ENCODE results near the gene ZNF222.

ZNF222 gene

DNA sequence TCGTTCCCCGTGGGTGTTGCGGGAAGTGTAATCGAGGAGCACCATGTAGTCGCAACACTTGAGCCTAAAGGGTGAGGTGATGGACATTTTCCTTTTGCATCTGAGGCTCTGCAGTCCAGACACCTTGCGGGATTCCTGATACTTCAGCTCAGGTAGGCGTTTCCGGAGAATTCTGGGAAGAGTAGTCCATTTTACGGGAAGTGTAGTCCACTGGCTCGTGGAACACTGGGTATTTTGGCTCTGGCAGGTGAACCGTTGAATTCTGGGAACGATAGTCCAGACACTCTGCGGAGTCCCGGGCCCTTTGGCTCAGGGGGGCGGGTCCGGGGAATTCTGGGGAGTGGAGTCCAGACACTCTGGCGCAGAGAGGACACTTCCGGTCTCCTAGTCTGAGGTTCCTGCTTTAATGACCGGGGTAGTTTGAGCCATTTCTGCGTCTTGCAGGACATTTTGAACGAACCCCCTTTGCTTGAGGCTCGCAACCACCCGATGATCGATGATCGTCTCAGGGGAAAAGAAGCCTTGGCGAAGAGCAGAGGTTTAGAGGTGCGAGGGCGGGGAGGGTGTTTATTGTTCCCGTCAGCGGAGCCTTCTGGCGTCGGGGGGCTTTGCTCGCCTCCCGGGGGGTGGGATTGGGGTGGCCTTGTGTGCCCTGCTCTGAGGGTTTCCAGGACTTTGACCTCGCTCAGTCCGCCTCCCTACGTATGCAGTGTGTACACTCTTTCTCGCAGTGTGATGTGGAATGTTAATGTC is 26.6 kb downstream of the ZNF222 start, which contains the start of gene ZNF223:
Gene ZNF223 (plus strand): TSS at position 387 of the 753 bp plus-strand sequence. CDS start 3,141 bp downstream, outside the sequence.
- DNase-seq (ENCODE audit: low read depth): peak; percentile 81

DNA sequence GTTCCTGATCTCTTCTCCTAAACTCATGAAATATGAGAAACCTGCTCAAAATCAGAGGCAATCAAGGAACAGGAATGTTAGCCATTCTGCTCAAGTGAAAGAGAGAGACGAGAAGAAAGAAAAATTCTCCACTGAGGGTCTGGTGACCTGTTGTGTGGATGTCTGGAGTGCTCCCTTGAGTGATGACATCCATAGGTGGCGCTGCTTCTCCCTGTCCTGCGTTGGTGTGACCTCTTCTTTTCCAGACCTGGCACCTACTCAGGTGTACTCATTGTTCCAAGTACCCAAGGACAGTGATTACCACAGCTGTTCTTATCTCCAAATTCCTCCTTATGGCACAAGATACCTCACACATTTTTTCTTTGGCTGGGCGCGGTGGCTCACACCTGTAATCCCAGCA is 30.7 kb downstream of the ZNF222 start:
- DNase-seq (ENCODE audit: low read depth): no peak

DNA sequence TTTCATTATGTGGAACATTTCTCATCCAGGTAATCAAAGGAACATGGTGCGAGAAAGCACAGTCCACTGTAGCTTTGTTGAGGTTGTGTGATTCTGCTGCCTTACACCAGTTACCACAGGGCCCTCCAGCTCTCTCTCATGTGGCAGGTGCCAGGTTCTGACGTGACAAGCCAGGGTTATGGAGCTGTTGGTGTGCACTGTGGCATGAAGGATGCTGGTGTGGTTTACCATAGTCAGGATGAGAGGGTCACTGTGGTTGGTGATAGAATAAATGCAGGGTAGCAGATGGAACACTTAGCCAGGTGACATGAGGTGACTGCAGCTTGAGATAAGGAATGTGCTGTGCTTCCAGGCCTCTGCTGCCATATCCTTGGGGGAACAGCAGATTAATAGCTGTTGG is 34.0 kb downstream of the ZNF222 start:
- DNase-seq (ENCODE audit: low read depth): no peak

DNA sequence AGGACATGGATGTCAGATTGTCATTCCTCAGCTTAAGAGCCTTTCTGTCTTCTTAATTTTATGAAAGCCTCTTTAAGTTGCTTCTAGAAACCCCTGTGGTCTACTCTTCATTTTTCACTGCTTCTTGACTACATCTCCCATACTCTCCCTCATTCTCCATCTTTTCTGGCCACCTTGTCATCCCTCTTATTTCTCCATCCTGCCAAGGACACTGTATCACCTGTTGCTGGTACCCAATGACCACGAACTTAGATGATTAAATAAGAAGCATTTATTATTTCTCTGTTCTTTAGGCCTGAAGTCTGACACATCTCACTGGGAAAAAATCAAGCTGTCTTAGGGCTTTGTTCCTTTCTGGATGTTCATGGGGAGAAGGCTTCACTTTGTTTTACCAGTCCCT is 35.9 kb downstream of the ZNF222 start:
- DNase-seq (ENCODE audit: low read depth): no peak

DNA sequence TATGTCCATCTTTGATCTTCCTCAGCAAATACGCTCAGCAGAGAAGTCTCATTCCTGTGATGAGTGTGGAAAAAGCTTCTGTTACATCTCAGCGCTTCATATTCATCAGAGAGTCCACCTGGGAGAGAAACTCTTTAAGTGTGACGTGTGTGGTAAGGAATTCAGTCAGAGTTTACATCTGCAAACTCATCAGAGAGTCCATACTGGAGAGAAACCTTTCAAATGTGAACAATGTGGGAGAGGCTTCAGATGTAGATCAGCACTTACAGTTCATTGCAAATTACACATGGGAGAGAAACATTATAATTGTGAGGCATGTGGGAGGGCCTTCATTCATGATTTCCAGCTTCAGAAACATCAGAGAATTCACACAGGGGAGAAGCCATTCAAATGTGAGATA is 41.1 kb downstream of the ZNF222 start:
- DNase-seq (ENCODE audit: low read depth): no peak

DNA sequence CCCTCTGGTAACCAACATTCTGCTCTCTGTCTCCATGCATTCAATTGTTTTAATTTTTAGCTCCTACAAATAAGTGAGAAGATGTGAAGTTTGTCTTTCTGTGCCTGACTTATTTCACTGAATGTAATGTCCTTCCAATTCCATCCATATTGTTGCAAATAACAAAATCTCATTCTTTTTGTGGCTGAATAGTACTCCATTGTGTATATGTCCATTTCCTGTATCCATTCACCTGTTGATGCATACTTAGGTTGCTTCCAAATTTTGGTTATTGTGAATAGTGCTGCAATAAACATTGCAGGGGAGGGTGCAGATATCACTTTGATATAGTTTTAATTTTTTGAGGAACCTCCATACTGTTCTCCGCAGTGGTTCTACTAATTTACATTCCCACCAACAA is 44.2 kb downstream of the ZNF222 start:
- DNase-seq (ENCODE audit: low read depth): no peak

DNA sequence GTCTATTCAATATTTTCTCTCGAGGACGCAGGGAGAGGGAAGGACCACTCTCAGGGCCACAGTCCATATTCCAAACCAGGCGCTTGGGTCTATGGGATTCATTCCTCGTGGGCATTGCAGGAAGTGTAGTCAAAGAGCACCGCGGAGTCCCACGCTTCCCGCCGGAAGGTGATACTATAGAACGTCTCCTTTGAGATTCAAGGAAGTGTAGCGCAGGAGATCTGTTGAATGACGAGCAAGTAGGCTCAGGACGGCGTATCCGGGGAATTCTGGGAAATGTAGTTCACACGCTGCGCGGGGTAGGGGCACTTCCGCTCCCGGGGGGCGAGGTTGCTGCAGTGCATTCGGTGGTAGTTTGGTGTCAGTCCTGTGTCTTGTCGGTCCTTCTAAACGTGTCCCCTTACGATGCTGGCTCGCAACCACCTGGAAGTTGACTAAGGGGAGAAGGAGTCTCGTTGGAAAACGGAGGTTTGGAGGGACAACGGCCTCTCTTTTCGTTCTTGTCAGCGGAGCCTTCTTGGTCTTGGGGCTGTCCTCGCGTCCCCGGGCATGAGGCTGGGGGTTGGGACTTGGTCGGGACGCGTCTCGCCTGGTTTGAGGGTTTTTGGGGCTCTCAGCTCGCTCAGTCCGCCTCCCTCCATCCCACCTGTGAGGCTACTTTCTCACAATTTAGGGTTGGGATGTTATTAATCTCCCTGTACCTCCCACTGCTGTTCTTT is 46.8 kb downstream of the ZNF222 start, which contains the start of gene ZNF284:
Gene ZNF284 (plus strand): TSS at position 336 of the 719 bp plus-strand sequence. CDS start 4,231 bp downstream, outside the sequence.
- DNase-seq (ENCODE audit: low read depth): no peak

DNA sequence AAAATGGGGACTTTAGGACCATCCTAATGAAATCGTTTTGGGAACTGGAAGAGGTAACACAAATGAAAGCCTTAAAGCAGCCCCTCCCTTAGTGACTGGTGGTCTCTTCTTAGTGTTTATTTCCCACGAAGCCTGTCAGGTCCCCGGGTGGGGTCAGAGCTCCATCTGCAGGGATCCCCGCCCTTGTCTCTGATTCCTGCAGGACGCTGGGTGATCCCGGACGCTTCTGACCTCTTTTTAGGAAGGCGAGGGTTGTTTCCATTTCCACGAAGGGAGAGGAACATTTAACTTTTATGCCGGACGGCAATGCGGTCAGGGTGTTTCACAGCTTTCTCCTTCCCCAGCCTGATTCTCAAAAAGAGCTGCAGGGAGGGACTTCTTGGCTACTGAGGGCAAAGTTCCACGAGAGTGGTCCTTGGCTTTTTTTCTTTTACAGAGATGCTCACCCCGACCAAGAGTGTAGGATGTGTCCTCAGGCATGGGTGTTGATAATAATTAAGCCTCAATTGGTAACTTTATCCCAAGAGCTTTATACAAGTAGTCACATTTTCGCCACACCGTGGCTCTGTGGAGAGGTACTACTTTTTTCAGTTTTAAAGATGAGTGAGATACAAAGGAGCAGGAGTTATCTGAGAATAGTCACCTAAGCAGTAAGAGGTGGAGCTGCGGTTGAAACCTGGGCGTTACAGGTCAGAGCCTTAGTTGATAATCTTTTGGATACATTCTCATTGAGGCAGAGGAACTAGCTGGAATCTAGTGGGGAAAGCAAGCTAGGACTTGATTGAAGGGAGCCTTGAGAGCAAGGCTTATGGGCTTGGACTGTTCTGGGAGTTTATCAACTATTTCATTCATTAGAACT is 47.6 kb downstream of the ZNF222 start:
- no peak for DNase-seq (ENCODE audit: low read depth)

DNA sequence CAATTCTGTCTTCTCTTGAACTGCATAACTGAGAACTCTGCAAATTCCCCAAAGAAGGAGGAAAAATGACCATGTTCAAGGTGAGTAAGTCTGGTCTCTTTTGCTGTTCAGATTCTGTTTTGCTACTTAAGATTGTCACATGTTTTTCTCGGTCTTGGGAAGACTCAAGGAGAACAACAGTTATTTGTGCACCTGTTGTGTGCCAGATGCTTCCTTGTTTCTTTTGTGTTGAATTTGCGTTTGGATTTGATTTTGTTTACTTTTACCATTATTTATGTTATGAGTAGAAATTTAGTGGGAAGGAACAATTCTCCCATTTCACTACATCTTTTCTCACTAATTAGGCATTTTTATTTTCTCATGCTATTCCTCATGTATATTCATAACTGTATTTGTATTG is 51.1 kb downstream of the ZNF222 start:
- no peak for DNase-seq (ENCODE audit: low read depth)
